GM12878 (cell line): ENCODE results near the gene DENND1B. TPM values are rescaled to one million over a fixed set of nuclear protein-coding genes. Genes with fewer than 3 reads are reported as not detected.

Experiments
- ATAC-seq: fragments of 200-7000 bp; cut with Tn5 transposase; 3 replicates; pipeline ENCODE4 v1.9.1; 2020; ENCODE audit warnings: mild to moderate bottlenecking, moderate library complexity
- BruUV-seq: library from RNA; stranded (reverse); fragments of 400-500 nt; replicated peaks from 2 replicates; lab custom pipeline; 2021; lab: Mats Ljungman, UMichigan
- CTCF ChIA-PET: fragments of 300-600 bp; sonication (Branson Sonifier 250); formaldehyde crosslinking; extraction: SDS; loops from one replicate; lab custom pipeline; 2021; ENCODE audit warnings: inconsistent platforms; lab: Yijun Ruan, JAX
- POLR2A ChIA-PET: fragments of 350-600 bp; formaldehyde crosslinking; extraction: SDS; loops from one replicate; lab custom pipeline; 2021; ENCODE audit warnings: inconsistent platforms; lab: Charles Lee
- RAD21 ChIA-PET: fragments of 300-600 bp; sonication (Branson Sonifier 250); formaldehyde crosslinking; loops from one replicate; lab custom pipeline; 2023; ENCODE audit warnings: antibody characterized with exemption; ENCODE audit not compliant: unreplicated experiment; lab: Charles Lee
- SMC1A ChIA-PET: fragments of 300-600 bp; sonication (Branson Sonifier 250); formaldehyde crosslinking; loops from one replicate; lab custom pipeline; 2023; ENCODE audit not compliant: unreplicated experiment, uncharacterized antibody; lab: Charles Lee
- DNase-seq: peaks from one replicate; pipeline ENCODE4 v3.0.0-alpha.2; 2011; ENCODE audit warnings: low read depth, low spot score
- FAIRE-seq: peaks from 3 replicates; lab custom pipeline; 2011; peaks lifted over from hg19 to GRCh38; lab: Jason Lieb, UNC
- H2AFZ ChIP-seq: 2 replicates; pipeline ENCODE4 v1.6.0; 2011; ENCODE audit warnings: low read depth, low read length, control low read depth; ENCODE audit not compliant: control insufficient read depth
- H3K27ac ChIP-seq: 2 replicates; pipeline ENCODE4 v1.5.1; 2011; ENCODE audit warnings: control low read depth; ENCODE audit not compliant: control insufficient read depth, insufficient read depth
- H3K27me3 ChIP-seq, 2 experiments: replicated peaks in 1 of 2; 2 replicates each; pipeline versions ENCODE4 v1.6.0 to v1.6.1; 2011; ENCODE audit warnings: low read length in 1 of 2; ENCODE audit not compliant: control insufficient read depth in 2 of 2, insufficient read depth in 2 of 2
- H3K36me3 ChIP-seq, 2 experiments: 2 replicates each; pipeline ENCODE4 v1.5.1; 2011; ENCODE audit warnings: low read length in 1 of 2; ENCODE audit not compliant: control insufficient read depth in 2 of 2, insufficient read depth in 2 of 2
- H3K4me1 ChIP-seq: 2 replicates; pipeline ENCODE4 v1.6.1; 2011; ENCODE audit warnings: mild to moderate bottlenecking, low read length, moderate library complexity, mixed read lengths; ENCODE audit not compliant: control insufficient read depth, insufficient read depth
- H3K4me2 ChIP-seq: 2 replicates; pipeline ENCODE4 v1.6.0; 2011; ENCODE audit warnings: control low read depth; ENCODE audit not compliant: control insufficient read depth, insufficient read depth
- H3K4me3 ChIP-seq: fragments of 200-600 bp; sonication (generic); 2 replicates; pipeline ENCODE4 v1.5.1; 2016
- H3K79me2 ChIP-seq: 2 replicates; pipeline ENCODE4 v1.6.0; 2011; ENCODE audit warnings: low read length; ENCODE audit not compliant: control insufficient read depth, insufficient read depth
- H3K9ac ChIP-seq: 2 replicates; pipeline ENCODE4 v1.8.0; 2011; ENCODE audit warnings: low read length, control low read depth, mixed read lengths; ENCODE audit not compliant: control insufficient read depth, insufficient read depth
- H3K9me3 ChIP-seq: replicated peaks from 3 replicates; pipeline ENCODE4 v1.5.1; 2011; ENCODE audit warnings: mild to moderate bottlenecking, low read length; ENCODE audit not compliant: control insufficient read depth, insufficient read depth
- H4K20me1 ChIP-seq: 2 replicates; pipeline ENCODE4 v1.6.0; 2011; ENCODE audit not compliant: control insufficient read depth, insufficient read depth
- CEBPZ ChIP-seq: fragments of 150-350 bp; IDR thresholded peaks from 2 replicates; pipeline ENCODE4 v1.6.1; 2016; ENCODE audit warnings: low read depth, low read length
- EZH2 ChIP-seq: IDR thresholded peaks from 2 replicates; pipeline ENCODE4 v1.6.1; 2012; ENCODE audit warnings: low read depth, mild to moderate bottlenecking, control low read depth, inconsistent platforms, low read length, borderline replicate concordance; ENCODE audit not compliant: control insufficient read depth
- IKZF2 ChIP-seq, 2 experiments: fragments of 450-650 bp; IDR thresholded peaks; 2 replicates each; pipeline ENCODE4 v1.6.1; 2017; ENCODE audit warnings: mild to moderate bottlenecking in 2 of 2, moderate library complexity in 2 of 2
- NR2C2 ChIP-seq: IDR thresholded peaks from 2 replicates; pipeline ENCODE4 v1.6.1; 2011; ENCODE audit warnings: borderline replicate concordance, low read depth; ENCODE audit not compliant: control insufficient read depth, insufficient read length
- PAX5 ChIP-seq: IDR thresholded peaks from 2 replicates; pipeline ENCODE4 v1.6.1; 2011; ENCODE audit warnings: low read depth, low read length, borderline replicate concordance
- SMARCA5 ChIP-seq: fragments of 450-650 bp; IDR thresholded peaks from 2 replicates; pipeline ENCODE4 v1.6.1; 2017; ENCODE audit warnings: mild to moderate bottlenecking
- TCF3 ChIP-seq: IDR thresholded peaks from 2 replicates; pipeline ENCODE4 v1.6.1; 2012; ENCODE audit warnings: low read depth, mild to moderate bottlenecking, low read length, borderline replicate concordance; ENCODE audit not compliant: insufficient read depth
- ZNF207 ChIP-seq: fragments of 450-650 bp; IDR thresholded peaks from 2 replicates; pipeline ENCODE4 v1.6.1; 2014; ENCODE audit warnings: antibody characterized with exemption, mild to moderate bottlenecking, borderline replicate concordance
- WGBS: methylation state at CpG from one replicate; pipeline ENCODE4 v1.1.6; 2016; ENCODE audit warnings: low lambda C conversion rate; ENCODE audit not compliant: insufficient replicate concordance, insufficient coverage; ENCODE audit errors: missing lambda C conversion rate; 5-methylcytosine and 5-hydroxymethylcytosine counted together
- in situ Hi-C: fragments of 300-500 bp; cut with MboI; formaldehyde crosslinking; loops from 9 replicates; pipeline ENCODE4 v1.14.3; 2018; ENCODE audit warnings: mixed read lengths
- intact Hi-C: fragments of 100-400 bp; cut with micrococcal nuclease; formaldehyde crosslinking; loops from one replicate; pipeline ENCODE4 v1.14.2; 2022; ENCODE audit not compliant: unreplicated experiment
- polyA plus RNA-seq, 11 experiments: library from polyadenylated mRNA; depleted of rRNA in 4 of 11; unstranded in 6 of 11; stranded (reverse) in 5 of 11; fragments of >200 nt; fragmentation: Nextera tagmentation in 4 of 11; fragmentation: Illumina TruSeq in 1 of 11; extraction: Ambion mirVana in 4 of 11; extraction: Trizol in 1 of 11; gene quantifications; 1 replicate in 1 of 11; 2 replicates in 10 of 11; pipeline versions ENCODE4 v1.2.1 to v1.2.3, GENCODE V29; 2011 to 2016; ENCODE audit warnings: inconsistent platforms in 2 of 11, missing spikeins in 2 of 11, low read depth in 1 of 11
- total RNA-seq, 4 experiments: library from RNA; depleted of rRNA in 3 of 4; stranded (reverse); fragments of >200 nt in 3 of 4; fragmentation: Illumina TruSeq in 1 of 4; extraction: Trizol in 1 of 4; gene quantifications; 2 replicates each; pipeline versions ENCODE4 v1.2.1 to v1.2.3, GENCODE V29; 2013 to 2021
- TF ChIP-seq, protein P1 (sequence below): fragments of 450-650 bp; conservative IDR thresholded peaks from 2 replicates; pipeline ENCODE4 v1.6.1; 2017; ENCODE audit warnings: mild to moderate bottlenecking, moderate library complexity
- TF ChIP-seq, protein P2 (sequence below): IDR thresholded peaks from 2 replicates; pipeline ENCODE4 v1.6.1; 2012; ENCODE audit warnings: low read depth, low read length, improper control_type of control experiment

DENND1B gene
- total and polyA plus RNA-seq, 10 of the 15 experiments (the other 5 are each of a cell fraction or from before 2014, with no cell fraction given) = 1.7 to 10.7 (median 8.0) TPM

DNA sequence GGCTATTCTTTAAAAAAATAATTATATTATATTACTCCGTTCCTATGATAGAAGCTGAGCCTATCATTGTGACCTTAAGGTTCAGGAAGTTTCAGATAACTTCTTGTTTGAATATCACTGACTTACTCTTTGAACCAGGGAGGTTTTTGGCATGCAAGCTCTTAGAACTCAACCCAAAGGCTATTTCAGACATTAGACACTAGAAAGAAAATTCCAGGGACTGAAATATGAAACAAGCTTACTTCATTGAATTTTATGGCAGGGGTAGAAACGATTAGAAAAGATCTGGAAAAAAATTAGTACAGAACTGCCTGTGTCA is 159.6 kb downstream of the DENND1B start:
- CTCF ChIA-PET = interaction anchor here (0.7 to 3.9 kb wide), 11 partner anchors 15 to 851 kb away, joined by 3 to 29 read pairs (median 4); no protein-coding TSS in a partner anchor
- in situ Hi-C loops = loop anchor here (10.0 kb wide), 1 partner anchor 249 kb away; no protein-coding TSS in a partner anchor
- RAD21 ChIA-PET = interaction anchor here (1.1 to 2.2 kb wide), 3 partner anchors 77 to 737 kb away, joined by 3 to 14 read pairs (median 9); no protein-coding TSS in a partner anchor
- H3K4me1 ChIP-seq = no peaks in the 10 kb centered on the region
- no peaks in the 10 kb centered on the region for H4K20me1 ChIP-seq
- TF ChIP-seq EZH2 (no peak), TCF3 (no peak), CEBPZ (no peak), ZNF207 (no peak), NR2C2 (no peak), PAX5 (no peak), SMARCA5 (no peak), IKZF2 (IDR thresholded peaks at IDR 0.05) (no peak)
- TF ChIP-seq, protein P1, sequence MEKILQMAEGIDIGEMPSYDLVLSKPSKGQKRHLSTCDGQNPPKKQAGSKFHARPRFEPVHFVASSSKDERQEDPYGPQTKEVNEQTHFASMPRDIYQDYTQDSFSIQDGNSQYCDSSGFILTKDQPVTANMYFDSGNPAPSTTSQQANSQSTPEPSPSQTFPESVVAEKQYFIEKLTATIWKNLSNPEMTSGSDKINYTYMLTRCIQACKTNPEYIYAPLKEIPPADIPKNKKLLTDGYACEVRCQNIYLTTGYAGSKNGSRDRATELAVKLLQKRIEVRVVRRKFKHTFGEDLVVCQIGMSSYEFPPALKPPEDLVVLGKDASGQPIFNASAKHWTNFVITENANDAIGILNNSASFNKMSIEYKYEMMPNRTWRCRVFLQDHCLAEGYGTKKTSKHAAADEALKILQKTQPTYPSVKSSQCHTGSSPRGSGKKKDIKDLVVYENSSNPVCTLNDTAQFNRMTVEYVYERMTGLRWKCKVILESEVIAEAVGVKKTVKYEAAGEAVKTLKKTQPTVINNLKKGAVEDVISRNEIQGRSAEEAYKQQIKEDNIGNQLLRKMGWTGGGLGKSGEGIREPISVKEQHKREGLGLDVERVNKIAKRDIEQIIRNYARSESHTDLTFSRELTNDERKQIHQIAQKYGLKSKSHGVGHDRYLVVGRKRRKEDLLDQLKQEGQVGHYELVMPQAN = no peak
- TF ChIP-seq, protein P2, sequence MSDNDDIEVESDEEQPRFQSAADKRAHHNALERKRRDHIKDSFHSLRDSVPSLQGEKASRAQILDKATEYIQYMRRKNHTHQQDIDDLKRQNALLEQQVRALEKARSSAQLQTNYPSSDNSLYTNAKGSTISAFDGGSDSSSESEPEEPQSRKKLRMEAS = no peak
- no peak overlapping the region for H3K9ac ChIP-seq
- intact Hi-C loops = loop anchor here (1.0 to 2.0 kb wide), 2 partner anchors 254 to 309 kb away; no protein-coding TSS in a partner anchor
- POLR2A ChIA-PET = no interaction called here
- H3K79me2 ChIP-seq = no peaks in the 10 kb centered on the region
- no peaks in the 10 kb centered on the region for H3K36me3 ChIP-seq
- SMC1A ChIA-PET = interaction anchor here (0.7 to 2.6 kb wide), 10 partner anchors 9 to 312 kb away, joined by 3 to 16 read pairs (median 4); no protein-coding TSS in a partner anchor
- H3K4me3 ChIP-seq = no peak overlapping the region
- no peaks in the 10 kb centered on the region for H3K27me3 ChIP-seq
- WGBS = 38% methylated on average over 2 of the region's 2 CpGs
- no peak for ATAC-seq
- no peak overlapping the region for H2AFZ ChIP-seq
- no peak overlapping the region for H3K27ac ChIP-seq
- no peak for DNase-seq
- FAIRE-seq = no peak
- BruUV-seq = no TSS peak
- no peaks in the 10 kb centered on the region for H3K9me3 ChIP-seq
- H3K4me2 ChIP-seq = no peak overlapping the region
